Keratinocyte (primary cell): ENCODE measurements around the gene S100A10. TPM values are rescaled to one million over a fixed set of nuclear protein-coding genes. Genes with fewer than 3 reads are reported as not detected.

ENCODE experiments used
- DNase-seq: peaks from one replicate; pipeline ENCODE4 v3.0.0-alpha.2; 2011; ENCODE audit warnings: low read depth, missing footprints, low spot score
- FAIRE-seq: peaks from 2 replicates; lab custom pipeline; 2011; peaks lifted over from hg19 to GRCh38; lab: Jason Lieb, UNC
- H2AFZ ChIP-seq: 2 replicates; pipeline ENCODE4 v1.6.0; 2012; ENCODE audit warnings: low read length, control low read depth, inconsistent platforms; ENCODE audit not compliant: control insufficient read depth
- H3K27ac ChIP-seq: 2 replicates; pipeline ENCODE4 v1.5.1; 2011; ENCODE audit warnings: low read length; ENCODE audit not compliant: control insufficient read depth, insufficient read depth
- H3K27me3 ChIP-seq: 3 replicates; pipeline ENCODE4 v1.6.0; 2011; ENCODE audit warnings: low read length; ENCODE audit not compliant: control insufficient read depth, insufficient read depth; ENCODE audit errors: extremely low read depth
- H3K36me3 ChIP-seq, 2 experiments: 2 replicates in 1 of 2; 3 replicates in 1 of 2; pipeline ENCODE4 v1.5.1; 2011; ENCODE audit warnings: low read length in 2 of 2, mild to moderate bottlenecking in 1 of 2; ENCODE audit not compliant: control insufficient read depth in 2 of 2, insufficient read depth in 2 of 2; ENCODE audit errors: extremely low read depth in 1 of 2
- H3K4me1 ChIP-seq: 3 replicates; pipeline ENCODE4 v1.5.1; 2011; ENCODE audit warnings: low read length; ENCODE audit not compliant: control insufficient read depth, insufficient read depth; ENCODE audit errors: extremely low read depth
- H3K4me2 ChIP-seq: 3 replicates; pipeline ENCODE4 v1.6.0; 2011; ENCODE audit warnings: low read depth, low read length; ENCODE audit not compliant: control insufficient read depth, insufficient read depth; ENCODE audit errors: extremely low read depth
- H3K4me3 ChIP-seq, 3 experiments: fragments of 200-600 bp in 1 of 3; sonication (generic) in 1 of 3; 2 replicates in 2 of 3; 3 replicates in 1 of 3; pipeline ENCODE4 v1.5.1; 2011 to 2016; ENCODE audit warnings: low read length in 3 of 3, mild to moderate bottlenecking in 3 of 3, control low read depth in 2 of 3, inconsistent platforms in 1 of 3, low read depth in 1 of 3, mixed read lengths in 1 of 3, mixed run types in 1 of 3, moderate library complexity in 1 of 3; ENCODE audit not compliant: control insufficient read depth in 2 of 3, insufficient read depth in 2 of 3; ENCODE audit errors: extremely low read depth in 1 of 3
- H3K79me2 ChIP-seq: 2 replicates; pipeline ENCODE4 v1.6.0; 2012; ENCODE audit warnings: low read length; ENCODE audit not compliant: control insufficient read depth, insufficient read depth
- H3K9ac ChIP-seq: 3 replicates; pipeline ENCODE4 v1.6.0; 2011; ENCODE audit warnings: low read length; ENCODE audit not compliant: control insufficient read depth, insufficient read depth; ENCODE audit errors: extremely low read depth
- H3K9me1 ChIP-seq: 3 replicates; pipeline ENCODE4 v1.6.0; 2011; ENCODE audit warnings: low read length; ENCODE audit not compliant: control insufficient read depth, insufficient read depth; ENCODE audit errors: extremely low read depth
- H3K9me3 ChIP-seq: 2 replicates; pipeline ENCODE4 v1.5.1; 2012; ENCODE audit warnings: low read depth, low read length; ENCODE audit not compliant: control insufficient read depth
- H4K20me1 ChIP-seq: 3 replicates; pipeline ENCODE4 v1.6.0; 2011; ENCODE audit warnings: low read length; ENCODE audit not compliant: control insufficient read depth, insufficient read depth; ENCODE audit errors: extremely low read depth
- EZH2 ChIP-seq: IDR thresholded peaks from one replicate; pipeline ENCODE4 v1.6.1; 2012; ENCODE audit warnings: inconsistent platforms, mild to moderate bottlenecking, low read length, moderate library complexity
- dilution Hi-C: fragments of 300-500 bp; cut with MboI; formaldehyde crosslinking; loops from one replicate; pipeline ENCODE4 v1.7.0; 2020; ENCODE audit warnings: low sequenced_read_pairs; ENCODE audit not compliant: extremely low pct_ligation_motif_present
- polyA plus RNA-seq, 5 experiments: library from polyadenylated mRNA; depleted of rRNA in 3 of 5; stranded (reverse) in 3 of 5; stranded (forward) in 1 of 5; unstranded in 1 of 5; fragments of >200 nt; gene quantifications; 1 replicate in 1 of 5; 2 replicates in 3 of 5; 3 replicates in 1 of 5; pipeline versions ENCODE4 v1.2.1 to v1.2.3, GENCODE V29; 2011 to 2012; ENCODE audit warnings: missing spikeins in 2 of 5, low read depth in 1 of 5, low replicate concordance in 1 of 5
- TF ChIP-seq, protein P1 (sequence below), 3 experiments: IDR thresholded peaks in 1 of 3; conservative IDR thresholded peaks in 1 of 3; optimal IDR thresholded peaks in 1 of 3; 2 replicates in 2 of 3; 3 replicates in 1 of 3; pipeline versions ENCODE3 to v1.5.1; 2011; ENCODE audit warnings: low read length in 3 of 3, mild to moderate bottlenecking in 3 of 3, moderate library complexity in 2 of 3, control low read depth in 1 of 3, inconsistent platforms in 1 of 3; ENCODE audit not compliant: insufficient read depth in 2 of 3; ENCODE audit errors: extremely low read depth in 1 of 3

The S100A10 gene
- polyA plus RNA-seq, 1 donor (not counting 4 experiments of a cell fraction or from before 2014, with no cell fraction given), result 1,061 TPM

DNA sequence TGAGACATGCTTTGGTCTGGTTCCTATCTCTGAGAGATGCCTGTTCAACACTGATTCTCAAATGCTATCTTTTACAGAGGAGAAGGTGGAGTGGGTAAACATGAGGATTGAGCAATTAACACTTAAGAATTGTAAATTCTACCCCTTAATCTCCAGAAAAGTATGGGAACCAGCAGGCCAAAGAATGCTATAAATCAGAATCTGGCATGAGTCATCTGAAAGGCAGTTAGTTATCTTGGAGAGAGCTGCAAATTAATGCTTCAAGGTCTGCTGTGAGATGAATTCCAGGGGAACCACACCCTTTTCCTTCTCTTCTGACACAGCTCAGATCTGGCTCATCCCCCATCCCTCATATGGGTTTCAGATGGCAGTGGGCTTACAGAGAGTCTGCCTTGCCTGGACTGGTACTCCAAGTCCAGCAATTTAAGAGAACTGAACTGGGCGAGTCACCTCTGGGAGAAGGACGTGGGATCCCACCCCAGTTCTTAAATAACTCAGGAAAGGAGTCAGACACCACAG lies 5.2 kb downstream of the S100A10 start:
- H3K36me3 ChIP-seq, result peaks cover 33 to 56% of the 10 kb centered on the region in 2 experiments
- H3K9me3 ChIP-seq, result no peaks in the 10 kb centered on the region
- H2AFZ ChIP-seq, result no peak overlapping the region
- H3K9me1 ChIP-seq, result no peaks in the 10 kb centered on the region
- FAIRE-seq (peak; percentile 89), DNase-seq (no peak)
- H3K27me3 ChIP-seq, result no peaks in the 10 kb centered on the region
- peak overlapping the region; percentile 100 for H3K27ac ChIP-seq
- dilution Hi-C loops, result no loop called here
- TF ChIP-seq, protein P1, sequence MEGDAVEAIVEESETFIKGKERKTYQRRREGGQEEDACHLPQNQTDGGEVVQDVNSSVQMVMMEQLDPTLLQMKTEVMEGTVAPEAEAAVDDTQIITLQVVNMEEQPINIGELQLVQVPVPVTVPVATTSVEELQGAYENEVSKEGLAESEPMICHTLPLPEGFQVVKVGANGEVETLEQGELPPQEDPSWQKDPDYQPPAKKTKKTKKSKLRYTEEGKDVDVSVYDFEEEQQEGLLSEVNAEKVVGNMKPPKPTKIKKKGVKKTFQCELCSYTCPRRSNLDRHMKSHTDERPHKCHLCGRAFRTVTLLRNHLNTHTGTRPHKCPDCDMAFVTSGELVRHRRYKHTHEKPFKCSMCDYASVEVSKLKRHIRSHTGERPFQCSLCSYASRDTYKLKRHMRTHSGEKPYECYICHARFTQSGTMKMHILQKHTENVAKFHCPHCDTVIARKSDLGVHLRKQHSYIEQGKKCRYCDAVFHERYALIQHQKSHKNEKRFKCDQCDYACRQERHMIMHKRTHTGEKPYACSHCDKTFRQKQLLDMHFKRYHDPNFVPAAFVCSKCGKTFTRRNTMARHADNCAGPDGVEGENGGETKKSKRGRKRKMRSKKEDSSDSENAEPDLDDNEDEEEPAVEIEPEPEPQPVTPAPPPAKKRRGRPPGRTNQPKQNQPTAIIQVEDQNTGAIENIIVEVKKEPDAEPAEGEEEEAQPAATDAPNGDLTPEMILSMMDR (optimal IDR thresholded peaks at IDR 0.05 in 1 of 3, IDR thresholded peaks at IDR 0.05 in 1 of 3, conservative IDR thresholded peaks at IDR 0.05 in 1 of 3; ENCODE audit: extremely low read depth in 1 of 3, insufficient read depth in 2 of 3, low read length in 3 of 3), result no peak
- TF ChIP-seq EZH2, result no peak
- peaks cover 88% of the 10 kb centered on the region for H3K79me2 ChIP-seq
- H3K4me2 ChIP-seq, result peak overlapping the region; percentile 85
- H3K4me1 ChIP-seq, result peaks cover 47% of the 10 kb centered on the region
- peaks cover 16% of the 10 kb centered on the region for H4K20me1 ChIP-seq
- peak overlapping the region; percentile 100 for H3K9ac ChIP-seq
- peak overlapping the region in 2 of 3 experiments; percentile 60 to 94 for H3K4me3 ChIP-seq

DNA sequence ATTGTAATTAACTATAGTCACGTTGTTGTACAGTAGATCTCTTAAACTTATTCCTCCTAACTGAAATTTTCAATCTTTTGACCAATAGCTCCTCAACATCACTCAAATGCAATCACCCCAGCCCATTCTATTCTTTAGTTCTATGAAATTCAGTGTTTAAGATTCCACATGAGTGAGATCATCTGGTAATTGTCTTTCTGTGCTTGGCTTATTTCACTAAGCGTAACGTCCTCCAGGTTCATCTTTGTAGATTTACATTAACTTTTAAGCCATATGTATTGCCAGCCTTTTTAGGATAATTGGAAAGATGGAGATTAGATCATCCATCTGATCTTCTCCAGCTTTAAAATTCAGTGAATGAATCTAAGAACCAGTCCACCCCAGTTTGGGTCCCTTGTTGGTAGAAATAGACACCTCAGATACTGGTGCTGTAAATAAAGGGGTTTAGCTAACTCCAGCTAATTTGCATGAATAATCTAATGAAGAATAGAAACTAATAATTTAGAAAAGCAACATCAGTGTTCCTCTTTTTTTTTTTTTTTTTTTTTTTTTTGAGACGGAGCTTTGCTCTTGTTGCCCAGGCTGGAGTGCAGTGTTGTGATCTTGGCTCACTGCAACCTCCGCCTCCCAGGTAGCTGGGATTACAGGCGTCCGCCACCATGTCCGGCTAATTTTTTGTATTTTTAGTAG lies 7.0 kb downstream of the S100A10 start:
- no peaks in the 10 kb centered on the region for H3K9me1 ChIP-seq
- no peaks in the 10 kb centered on the region for H3K27me3 ChIP-seq
- no peak overlapping the region for H3K4me2 ChIP-seq
- H3K79me2 ChIP-seq, result peaks cover 72% of the 10 kb centered on the region
- FAIRE-seq (no peak), DNase-seq (no peak)
- H4K20me1 ChIP-seq, result peaks cover 16% of the 10 kb centered on the region
- no peak overlapping the region for H2AFZ ChIP-seq
- H3K4me1 ChIP-seq, result peaks cover 52% of the 10 kb centered on the region
- dilution Hi-C loops, result no loop called here
- H3K9me3 ChIP-seq, result no peaks in the 10 kb centered on the region
- no peak overlapping the region for H3K4me3 ChIP-seq
- H3K36me3 ChIP-seq, result peaks cover 36 to 61% of the 10 kb centered on the region in 2 experiments
- no peak for TF ChIP-seq EZH2
- TF ChIP-seq, protein P1 (optimal IDR thresholded peaks at IDR 0.05 in 1 of 3, IDR thresholded peaks at IDR 0.05 in 1 of 3, conservative IDR thresholded peaks at IDR 0.05 in 1 of 3; ENCODE audit: extremely low read depth in 1 of 3, insufficient read depth in 2 of 3, low read length in 3 of 3), result no peak
- H3K27ac ChIP-seq, result peak overlapping the region; percentile 22
- no peak overlapping the region for H3K9ac ChIP-seq
